Activated naive CD8-positive, alpha-beta T cell treated with anti-CD3 and anti-CD28 coated beads, Interleukin-2, amount 50 U/mL, for 16 hours (primary cell): ENCODE data around the gene SLC43A2.
"Not testable (repeated sequence)": the region's sequence is repeated elsewhere in the genome, so short reads cannot be mapped to it uniquely, and the experiment has no call there.

ENCODE experiments used
- DNase-seq: peaks from one replicate; pipeline ENCODE4 v3.0.0-alpha.2; 2020; ENCODE audit warnings: low read depth, low spot score

Gene SLC43A2

GRCh38 chr17:1535737-1536136, 92.9 kb downstream of the SLC43A2 start:
- DNase-seq, result no peak

- no peak for DNase-seq
Measured at GRCh38 chr17:1533661-1534325, 94.8 kb downstream of the SLC43A2 start.

- DNase-seq, result no peak
Measured at GRCh38 chr17:1532836-1533602, 95.6 kb downstream of the SLC43A2 start.

- no peak for DNase-seq
Measured at GRCh38 chr17:1529863-1530262, 98.8 kb downstream of the SLC43A2 start.

- DNase-seq, result not testable (repeated sequence)
Measured at GRCh38 chr17:1526876-1527275, 101.8 kb downstream of the SLC43A2 start.

- no peak for DNase-seq
Measured at GRCh38 chr17:1522626-1523025, 106.0 kb downstream of the SLC43A2 start.

GRCh38 chr17:1521086-1521640, 107.5 kb downstream of the SLC43A2 start:
- DNase-seq, result no peak

GRCh38 chr17:1519678-1520077, 109.0 kb downstream of the SLC43A2 start:
- DNase-seq, result no peak
